GM21360 (cell line): ENCODE data around the gene KCNK4.
"Not testable (repeated sequence)": the region's sequence is repeated elsewhere in the genome, so short reads cannot be mapped to it uniquely, and the experiment has no call there.

Source experiments
- ATAC-seq: cut with Tn5 transposase; IDR thresholded peaks from one replicate; pipeline ENCODE4 v1.9.1; 2021; ENCODE audit warnings: mild to moderate bottlenecking, moderate library complexity; ENCODE audit not compliant: unreplicated experiment

KCNK4 gene

GRCh38 chr11:64291262-64291751, at the start of gene KCNK4:
Gene KCNK4, plus strand, starts transcription at chr11:64291302. Its CDS starts 1,717 bp downstream, at chr11:64293019.
- ATAC-seq, result no peak

GRCh38 chr11:64241491-64242374, 49.4 kb upstream of the KCNK4 start:
- peak; percentile 53 for ATAC-seq

GRCh38 chr11:64243236-64243854, 47.8 kb upstream of the KCNK4 start:
- ATAC-seq, result no peak

- no peak for ATAC-seq
Observed at GRCh38 chr11:64244107-64244506, 47.0 kb upstream of the KCNK4 start.

GRCh38 chr11:64244966-64245365, 46.1 kb upstream of the KCNK4 start:
- ATAC-seq, result no peak

GRCh38 chr11:64245401-64245796, 45.7 kb upstream of the KCNK4 start:
- no peak for ATAC-seq

GRCh38 chr11:64245797-64246620, 45.1 kb upstream of the KCNK4 start:
- ATAC-seq, result no peak

- not testable (repeated sequence) for ATAC-seq
Observed at GRCh38 chr11:64246621-64246870, 44.6 kb upstream of the KCNK4 start.

- no peak for ATAC-seq
Observed at GRCh38 chr11:64246871-64247728, 44.0 kb upstream of the KCNK4 start, which contains the start of gene PPP1R14B. Gene PPP1R14B, minus strand, starts transcription at chr11:64246943. Its CDS starts 270 bp downstream, at chr11:64246673.

GRCh38 chr11:64247729-64248531, 43.2 kb upstream of the KCNK4 start:
- no peak for ATAC-seq

- ATAC-seq, result no peak
Observed at GRCh38 chr11:64248578-64248977, 42.5 kb upstream of the KCNK4 start.

GRCh38 chr11:64249038-64249437, 42.1 kb upstream of the KCNK4 start:
- no peak for ATAC-seq

GRCh38 chr11:64249563-64250414, 41.3 kb upstream of the KCNK4 start:
- ATAC-seq, result no peak

GRCh38 chr11:64250415-64251015, 40.6 kb upstream of the KCNK4 start:
- ATAC-seq, result no peak

- ATAC-seq, result peak; percentile 36
Observed at GRCh38 chr11:64251016-64251752, 39.9 kb upstream of the KCNK4 start, which contains the start of gene PLCB3. Gene PLCB3, plus strand, starts transcription at chr11:64251530. Its CDS starts 120 bp downstream, at chr11:64251650.

- no peak for ATAC-seq
Observed at GRCh38 chr11:64251753-64252002, 39.4 kb upstream of the KCNK4 start.

GRCh38 chr11:64252003-64252872, 38.9 kb upstream of the KCNK4 start:
- ATAC-seq, result no peak
